H4 (cell line): ENCODE data around the gene PRDM2. TPM values are rescaled to one million over a fixed set of nuclear protein-coding genes. Genes with fewer than 3 reads are reported as not detected.
"Not testable (repeated sequence)": the region's sequence is repeated elsewhere in the genome, so short reads cannot be mapped to it uniquely, and the experiment has no call there.

Experiments
- DNase-seq: peaks from one replicate; pipeline ENCODE4 v3.0.0-alpha.2; 2015; ENCODE audit warnings: low spot score
- total RNA-seq: library from RNA; depleted of rRNA; stranded (reverse); fragments of >200 nt; shearing (Covaris generic); gene quantifications from 2 replicates; pipeline ENCODE4 v1.2.3, GENCODE V29; 2014; rRNA removed

The PRDM2 gene, protein sequence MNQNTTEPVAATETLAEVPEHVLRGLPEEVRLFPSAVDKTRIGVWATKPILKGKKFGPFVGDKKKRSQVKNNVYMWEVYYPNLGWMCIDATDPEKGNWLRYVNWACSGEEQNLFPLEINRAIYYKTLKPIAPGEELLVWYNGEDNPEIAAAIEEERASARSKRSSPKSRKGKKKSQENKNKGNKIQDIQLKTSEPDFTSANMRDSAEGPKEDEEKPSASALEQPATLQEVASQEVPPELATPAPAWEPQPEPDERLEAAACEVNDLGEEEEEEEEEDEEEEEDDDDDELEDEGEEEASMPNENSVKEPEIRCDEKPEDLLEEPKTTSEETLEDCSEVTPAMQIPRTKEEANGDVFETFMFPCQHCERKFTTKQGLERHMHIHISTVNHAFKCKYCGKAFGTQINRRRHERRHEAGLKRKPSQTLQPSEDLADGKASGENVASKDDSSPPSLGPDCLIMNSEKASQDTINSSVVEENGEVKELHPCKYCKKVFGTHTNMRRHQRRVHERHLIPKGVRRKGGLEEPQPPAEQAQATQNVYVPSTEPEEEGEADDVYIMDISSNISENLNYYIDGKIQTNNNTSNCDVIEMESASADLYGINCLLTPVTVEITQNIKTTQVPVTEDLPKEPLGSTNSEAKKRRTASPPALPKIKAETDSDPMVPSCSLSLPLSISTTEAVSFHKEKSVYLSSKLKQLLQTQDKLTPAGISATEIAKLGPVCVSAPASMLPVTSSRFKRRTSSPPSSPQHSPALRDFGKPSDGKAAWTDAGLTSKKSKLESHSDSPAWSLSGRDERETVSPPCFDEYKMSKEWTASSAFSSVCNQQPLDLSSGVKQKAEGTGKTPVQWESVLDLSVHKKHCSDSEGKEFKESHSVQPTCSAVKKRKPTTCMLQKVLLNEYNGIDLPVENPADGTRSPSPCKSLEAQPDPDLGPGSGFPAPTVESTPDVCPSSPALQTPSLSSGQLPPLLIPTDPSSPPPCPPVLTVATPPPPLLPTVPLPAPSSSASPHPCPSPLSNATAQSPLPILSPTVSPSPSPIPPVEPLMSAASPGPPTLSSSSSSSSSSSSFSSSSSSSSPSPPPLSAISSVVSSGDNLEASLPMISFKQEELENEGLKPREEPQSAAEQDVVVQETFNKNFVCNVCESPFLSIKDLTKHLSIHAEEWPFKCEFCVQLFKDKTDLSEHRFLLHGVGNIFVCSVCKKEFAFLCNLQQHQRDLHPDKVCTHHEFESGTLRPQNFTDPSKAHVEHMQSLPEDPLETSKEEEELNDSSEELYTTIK (N-terminal part only)
- 3.4 and 5.1 TPM in 2 replicates for total RNA-seq

DNA sequence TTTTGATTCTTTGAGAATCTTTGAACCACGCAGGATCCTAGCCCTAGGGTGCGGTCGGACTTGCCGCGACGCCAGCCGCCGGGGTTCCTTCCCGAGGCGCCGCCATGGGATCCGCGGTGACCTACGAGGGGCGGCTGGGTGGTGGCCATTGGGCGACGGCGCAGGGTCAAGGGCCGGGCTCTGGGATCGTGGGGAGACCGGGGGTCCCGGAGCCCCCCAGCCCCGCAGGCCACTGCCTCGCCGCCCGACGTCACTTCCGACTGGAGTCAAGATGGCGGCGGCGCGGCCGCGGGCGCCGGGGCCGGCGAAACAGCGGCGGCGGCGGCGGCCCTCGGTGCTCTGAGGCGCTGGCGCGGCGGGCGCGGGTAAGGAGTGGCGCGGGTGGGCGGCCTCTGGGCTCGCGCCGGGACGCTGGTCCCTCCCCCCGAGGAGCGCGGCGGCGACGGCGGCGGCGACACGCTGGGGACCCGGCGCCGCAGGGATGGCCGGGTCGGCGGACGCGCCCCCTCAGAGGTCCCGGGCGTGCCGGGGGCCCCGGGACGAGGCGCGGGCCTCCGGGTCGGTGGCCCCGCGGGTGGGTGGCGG lies at the start of gene PRDM2:
TSS of gene PRDM2 (plus strand) at position 253 of the 585 bp plus-strand sequence. CDS start 15,418 bp downstream, outside the sequence.
- DNase-seq = no peak

DNA sequence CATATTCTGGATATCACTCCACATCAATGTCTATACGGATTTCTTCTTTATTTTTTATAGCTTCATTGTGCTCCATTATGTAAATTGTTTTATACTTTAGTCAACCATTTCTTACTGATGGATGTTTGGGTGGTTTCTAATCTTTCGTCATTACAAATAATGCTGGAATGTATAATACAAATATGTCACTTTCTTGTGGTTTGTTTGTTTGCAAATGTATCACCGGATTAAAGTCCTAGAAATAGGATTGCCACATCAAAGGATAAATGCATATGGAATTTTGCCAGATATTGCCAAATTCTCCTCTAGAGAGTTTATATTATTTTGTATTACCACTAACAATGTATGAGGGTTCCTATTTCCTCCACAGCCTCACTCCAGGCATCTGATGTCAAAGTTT lies 48.7 kb upstream of the PRDM2 start:
- DNase-seq = peak; percentile 42

DNA sequence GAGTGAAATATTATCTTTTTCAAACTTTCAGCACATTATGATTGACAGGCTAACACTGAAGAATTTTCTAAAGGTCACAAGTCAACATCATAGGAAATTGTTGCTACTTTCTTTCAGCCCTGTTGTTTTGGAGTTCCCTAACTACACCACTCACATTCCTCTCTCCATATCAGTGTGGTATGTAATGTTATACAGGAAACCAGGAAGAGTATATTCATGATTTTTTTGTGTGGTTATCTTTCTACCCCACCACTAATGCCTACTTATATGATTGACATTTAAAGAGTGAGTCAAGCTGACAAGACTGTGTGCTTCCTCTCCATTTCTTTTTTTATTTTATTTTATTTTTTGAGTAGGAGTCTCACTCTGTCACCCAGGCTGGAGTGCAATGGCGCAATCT lies 47.8 kb upstream of the PRDM2 start:
- DNase-seq = no peak

DNA sequence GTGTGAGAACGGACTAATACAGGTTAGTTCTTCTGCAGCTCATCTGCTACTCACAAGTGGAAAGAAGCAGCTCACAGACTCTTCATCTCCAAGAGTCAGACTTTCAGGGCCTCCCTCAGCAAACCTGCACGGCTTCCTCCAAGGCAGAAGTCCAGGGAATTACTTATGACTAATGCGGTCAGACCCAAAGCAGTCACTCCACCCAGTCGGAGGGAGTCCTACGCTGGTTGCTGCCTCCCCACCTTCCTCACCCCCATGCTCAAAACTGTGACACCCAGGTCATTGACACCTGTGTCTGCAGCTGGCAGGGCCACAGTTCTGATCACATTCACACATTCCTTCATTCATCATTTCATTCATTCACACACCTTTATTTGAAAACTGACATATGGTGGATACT lies 38.4 kb upstream of the PRDM2 start:
- DNase-seq = peak; percentile 80

DNA sequence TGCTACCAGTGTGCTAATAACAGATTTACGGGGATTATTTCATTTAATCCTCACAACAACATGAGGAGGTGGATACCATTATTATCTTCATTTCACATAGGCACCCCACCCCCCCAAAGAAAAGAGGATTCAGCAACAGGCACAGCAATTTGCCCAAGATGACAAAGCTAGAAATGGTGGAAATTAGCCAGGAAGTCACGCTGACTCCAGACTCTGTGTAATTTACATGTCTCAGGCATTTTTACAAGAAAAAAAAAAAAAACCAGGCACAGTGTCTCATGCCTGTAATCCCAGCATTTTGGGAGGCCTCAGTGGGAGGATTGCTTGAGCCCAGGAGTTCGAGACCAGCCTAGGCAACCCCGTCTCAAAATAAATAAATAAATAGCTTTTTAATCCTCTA lies 37.5 kb upstream of the PRDM2 start:
- DNase-seq = peak; percentile 72

DNA sequence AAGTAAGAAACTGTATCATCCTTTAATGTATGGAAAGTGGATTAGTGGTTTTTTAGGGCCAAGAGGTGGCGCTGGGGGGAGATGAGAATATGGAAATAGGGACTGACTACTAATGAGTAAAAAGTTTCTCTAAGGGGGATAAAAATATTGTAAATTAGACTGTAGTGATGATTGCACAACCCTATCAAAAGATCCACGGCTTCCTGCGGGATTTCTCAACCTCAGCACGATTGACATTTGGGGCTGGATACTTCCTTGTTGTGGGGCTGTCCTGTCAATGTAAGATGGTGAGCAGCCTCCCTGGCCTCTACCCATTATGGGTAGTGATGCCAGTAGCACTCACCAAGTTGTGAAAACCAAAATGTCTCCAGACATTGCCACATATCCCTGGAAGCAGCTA lies 36.0 kb upstream of the PRDM2 start:
- DNase-seq = no peak

DNA sequence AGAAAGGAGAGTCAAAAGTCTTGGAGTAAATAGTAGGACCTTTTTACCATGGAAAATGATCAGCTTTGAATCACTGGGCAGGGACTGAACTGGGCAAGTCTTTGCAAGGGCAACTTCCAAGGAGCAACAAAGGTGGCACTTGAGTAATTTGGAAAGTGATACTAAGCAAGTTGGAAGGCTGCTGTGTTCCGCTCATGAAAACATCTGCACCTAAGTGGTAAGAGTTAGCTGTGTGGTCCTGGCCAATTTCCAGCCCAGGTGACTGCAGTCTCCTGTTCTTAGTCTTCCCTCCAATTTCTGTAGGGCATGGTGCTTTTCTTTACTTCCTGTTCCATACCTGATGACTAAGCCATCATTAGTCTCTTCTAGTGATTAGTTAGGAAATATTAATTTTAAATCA lies 35.5 kb upstream of the PRDM2 start:
- no peak for DNase-seq

DNA sequence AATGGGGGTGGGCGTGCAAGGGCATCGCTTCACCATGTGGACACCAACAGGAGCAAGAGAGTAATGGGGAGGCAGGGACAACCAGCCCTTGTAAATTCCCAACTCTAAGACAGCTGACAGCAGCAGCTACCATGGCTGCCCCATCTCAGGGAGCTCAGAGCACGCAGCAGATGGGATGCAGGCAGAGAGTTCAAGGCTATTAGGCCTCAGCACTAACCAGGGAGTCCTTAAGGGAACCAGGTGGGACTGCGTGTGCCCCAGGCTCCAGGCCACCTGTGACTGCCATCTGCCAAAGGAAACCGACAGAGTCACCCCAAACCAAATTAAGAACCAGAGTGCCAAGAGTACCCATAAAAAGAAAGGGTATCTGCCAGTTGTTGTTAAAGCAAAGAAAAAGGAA lies 33.7 kb upstream of the PRDM2 start:
- no peak for DNase-seq

DNA sequence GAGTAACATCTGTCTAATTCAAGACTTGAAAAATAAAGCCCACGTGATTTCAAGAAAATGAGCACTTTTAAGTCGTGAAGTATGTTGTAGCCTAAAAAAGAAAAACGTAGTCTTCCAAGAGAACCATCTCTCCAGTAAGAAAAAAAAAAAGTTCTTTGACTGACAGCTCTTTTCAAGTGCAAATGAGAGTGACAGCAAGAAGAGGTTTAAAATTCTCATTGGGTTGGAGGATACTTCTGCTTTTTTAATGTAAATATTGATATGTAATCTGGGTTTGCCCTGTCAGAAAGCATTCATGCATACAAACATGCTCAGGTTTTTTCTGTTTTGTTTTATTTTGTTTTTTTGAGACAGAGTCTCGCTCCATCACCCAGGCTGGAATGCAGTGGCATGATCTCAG lies 32.3 kb upstream of the PRDM2 start:
- no peak for DNase-seq

DNA sequence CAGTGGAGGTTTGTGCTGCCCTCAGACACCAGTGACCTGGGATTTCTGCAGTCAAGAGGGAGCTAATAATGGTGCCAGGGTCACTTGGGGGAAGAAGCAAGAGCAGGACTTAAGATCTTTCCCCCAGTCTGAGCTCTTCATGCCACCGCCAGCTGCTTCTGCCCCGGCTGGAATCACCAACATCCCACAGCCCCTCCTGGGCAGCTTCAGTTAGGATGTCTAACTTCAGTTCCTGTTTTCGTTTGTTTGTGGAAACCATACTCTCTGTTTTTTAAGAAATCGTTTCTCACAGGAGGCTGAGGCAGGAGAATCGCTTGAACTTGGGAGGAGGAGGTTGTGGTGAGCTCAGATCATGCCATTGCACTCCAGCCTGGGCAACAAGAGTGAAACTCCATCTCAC lies 25.6 kb upstream of the PRDM2 start:
- DNase-seq = no peak

DNA sequence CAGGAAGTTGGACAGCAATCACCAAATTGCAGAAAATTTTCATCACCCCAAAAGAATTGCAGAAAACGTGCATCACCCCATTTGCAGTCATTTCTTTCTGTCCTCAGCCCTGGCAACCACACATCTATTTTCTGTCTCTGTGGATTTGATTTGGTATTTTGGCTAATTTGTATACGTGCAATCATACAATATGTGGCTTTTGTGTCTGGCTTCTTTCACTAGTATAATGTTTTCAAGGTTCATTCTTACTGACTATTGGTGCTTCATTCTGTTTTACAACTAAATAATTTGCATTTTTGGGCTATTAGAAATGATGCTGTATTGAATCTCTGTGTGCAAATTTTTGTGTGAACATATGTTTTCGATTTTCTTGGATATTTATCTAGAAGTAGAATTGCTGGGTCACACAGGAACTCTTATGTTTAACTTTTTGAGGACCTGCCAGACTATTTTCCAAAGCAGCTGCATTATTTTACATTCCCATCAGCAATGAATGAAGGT lies 24.8 kb upstream of the PRDM2 start:
- DNase-seq = no peak

DNA sequence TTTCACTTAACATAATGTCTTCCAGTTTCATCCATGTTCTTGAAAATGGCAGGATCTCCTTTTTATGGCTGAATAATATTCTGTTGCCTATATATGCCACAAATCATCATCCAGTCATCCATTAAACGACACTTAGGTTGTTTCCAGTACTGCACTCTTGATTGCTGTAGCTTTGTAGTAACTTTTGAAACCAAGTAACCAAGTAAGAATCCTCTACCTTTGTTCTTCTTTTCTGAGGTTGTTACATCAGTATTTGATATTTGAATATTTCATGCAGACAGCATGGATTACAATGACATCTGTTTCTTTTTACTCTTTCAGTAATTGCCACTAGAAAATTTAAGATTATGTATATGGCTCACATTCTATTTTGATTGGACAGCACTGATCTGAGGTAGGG lies 22.1 kb upstream of the PRDM2 start:
- DNase-seq = no peak

DNA sequence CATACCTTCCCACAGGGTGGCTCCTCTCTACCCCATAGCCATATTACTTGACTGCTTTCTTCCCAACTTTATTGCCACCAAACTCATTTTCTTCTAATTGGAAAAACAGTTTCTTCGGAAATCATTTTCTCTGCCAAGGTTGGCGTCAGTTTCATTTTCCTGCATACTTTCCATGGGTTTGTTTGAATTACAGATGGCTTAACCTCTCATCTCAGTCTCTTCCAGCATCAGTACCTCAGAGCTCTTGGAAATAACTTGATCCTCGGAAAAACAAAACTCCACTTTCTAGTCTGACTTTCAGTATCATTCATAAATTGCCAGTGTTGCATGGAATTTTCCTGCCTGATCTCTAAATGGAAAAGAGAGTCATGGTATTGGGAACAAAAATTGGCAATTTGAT lies 20.3 kb upstream of the PRDM2 start:
- DNase-seq = no peak

DNA sequence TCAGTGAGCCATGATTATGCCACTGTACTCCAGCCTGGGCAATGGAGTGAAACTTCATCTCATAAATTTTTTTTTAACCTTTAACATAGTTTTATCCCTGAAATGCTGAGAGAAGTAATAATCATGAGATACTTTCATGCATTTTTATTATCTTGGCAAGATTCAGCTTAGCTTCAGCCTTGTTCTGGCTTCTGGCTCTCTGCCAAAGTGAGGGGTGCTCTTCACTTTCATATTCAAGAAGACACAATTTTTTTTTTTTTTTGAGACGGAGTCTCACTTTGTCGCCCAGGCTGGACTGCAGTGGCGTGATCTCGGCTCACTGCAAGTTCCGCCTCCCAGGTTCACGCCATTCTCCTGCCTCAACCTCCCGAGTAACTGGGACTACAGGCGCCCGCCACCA lies 19.4 kb upstream of the PRDM2 start:
- DNase-seq = not testable (repeated sequence)

DNA sequence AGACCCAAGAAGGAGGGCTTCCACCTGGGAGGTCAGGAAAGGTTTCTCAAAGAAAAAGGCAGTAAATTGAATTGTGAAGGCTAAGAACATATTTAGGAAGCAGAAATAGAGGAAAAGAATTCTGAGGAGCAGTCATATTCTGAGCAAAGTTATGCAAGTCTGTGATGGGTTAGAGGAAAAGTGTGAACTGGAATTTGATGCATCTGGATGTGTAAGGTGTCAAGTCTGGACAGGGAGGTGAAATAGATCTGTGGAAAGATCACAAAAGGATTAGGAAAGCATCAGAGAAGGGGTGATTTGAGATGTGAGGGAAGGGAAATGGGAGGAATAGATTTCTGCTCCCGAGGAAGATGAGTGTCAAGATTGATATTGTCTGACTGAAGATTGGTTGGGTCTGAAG lies 18.1 kb upstream of the PRDM2 start:
- no peak for DNase-seq

DNA sequence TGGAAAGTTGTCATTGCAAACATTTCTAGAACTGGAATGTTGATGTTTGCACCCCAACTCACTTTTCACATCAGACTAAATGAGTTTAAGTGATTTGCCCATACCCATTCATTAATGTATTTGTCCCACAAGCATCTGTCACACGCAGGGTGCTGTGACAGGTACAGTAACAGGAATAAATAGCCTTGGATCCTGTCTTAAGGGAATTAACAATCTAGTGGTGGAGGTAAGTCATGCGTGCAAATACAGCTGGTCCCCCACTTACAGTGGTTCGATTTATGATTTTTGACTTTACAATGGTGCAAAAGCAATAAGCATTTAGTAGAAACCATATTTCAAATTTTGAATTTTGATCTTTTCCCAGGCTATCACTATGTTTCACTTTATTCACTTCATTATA lies 17.5 kb upstream of the PRDM2 start:
- no peak for DNase-seq

DNA sequence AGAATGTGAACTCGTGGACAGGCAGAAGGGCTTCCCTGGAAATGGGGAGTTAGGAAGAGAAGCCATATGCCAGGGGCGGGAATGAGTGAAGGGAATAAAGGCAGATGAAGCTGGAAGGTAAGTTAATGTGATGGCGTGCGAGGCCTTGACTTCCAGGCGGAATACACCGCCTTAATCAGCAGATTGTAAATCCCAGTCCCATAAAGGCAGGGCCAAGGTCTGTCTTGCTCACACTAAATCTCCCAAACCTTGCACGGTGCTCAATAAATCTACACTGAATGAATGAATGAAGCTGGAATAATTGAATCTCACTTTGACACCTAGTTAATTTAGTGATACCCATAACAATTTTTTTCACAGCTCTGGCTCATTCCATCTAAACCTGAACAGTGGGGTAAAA lies 16.8 kb upstream of the PRDM2 start:
- no peak for DNase-seq

DNA sequence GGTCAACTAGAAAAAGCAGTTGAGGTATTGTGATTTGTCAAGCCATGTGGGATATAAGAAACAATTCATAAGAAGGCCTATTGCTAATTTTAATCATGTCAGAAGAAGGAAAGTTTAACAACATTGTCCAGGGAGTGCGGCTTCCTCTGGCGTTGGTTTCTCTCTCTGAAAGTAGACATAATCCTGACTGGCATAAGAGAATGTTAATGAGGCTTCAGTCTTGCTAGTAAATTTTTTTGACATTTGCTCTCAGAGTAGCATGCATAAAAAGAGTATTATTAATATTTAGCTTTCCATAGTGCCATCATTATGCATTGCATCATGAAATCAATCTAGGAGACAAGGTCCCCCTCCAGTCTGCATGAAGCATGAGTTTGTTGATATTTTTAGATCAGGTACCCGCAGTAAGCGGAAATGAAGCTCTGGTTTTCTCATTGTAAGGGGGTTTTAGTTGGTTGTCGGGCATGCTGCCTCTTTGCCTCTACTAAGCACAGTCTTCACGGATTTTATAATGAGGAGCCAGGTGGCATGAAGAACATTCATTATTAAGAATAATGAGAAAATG lies 12.8 kb upstream of the PRDM2 start:
- DNase-seq = no peak

DNA sequence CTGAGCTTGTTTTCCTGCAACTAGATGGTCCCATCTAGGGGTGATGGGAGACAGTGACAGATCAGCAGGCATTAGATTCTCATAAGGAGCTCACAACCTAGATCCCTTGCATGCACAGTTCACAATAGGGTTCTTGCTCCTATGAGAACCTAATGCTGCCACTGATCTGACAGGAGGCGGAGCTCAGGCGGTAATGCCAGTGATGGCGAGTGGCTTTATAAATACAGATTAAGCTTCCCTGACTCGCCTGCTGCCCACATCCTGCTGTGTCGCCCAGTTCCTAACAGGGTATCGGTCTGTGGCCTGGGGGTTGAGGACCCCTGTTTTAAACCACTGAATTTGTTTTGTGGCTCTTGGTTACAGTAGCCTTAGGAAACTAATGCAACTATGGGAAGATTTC lies 6.9 kb upstream of the PRDM2 start:
- DNase-seq = not testable (repeated sequence)

DNA sequence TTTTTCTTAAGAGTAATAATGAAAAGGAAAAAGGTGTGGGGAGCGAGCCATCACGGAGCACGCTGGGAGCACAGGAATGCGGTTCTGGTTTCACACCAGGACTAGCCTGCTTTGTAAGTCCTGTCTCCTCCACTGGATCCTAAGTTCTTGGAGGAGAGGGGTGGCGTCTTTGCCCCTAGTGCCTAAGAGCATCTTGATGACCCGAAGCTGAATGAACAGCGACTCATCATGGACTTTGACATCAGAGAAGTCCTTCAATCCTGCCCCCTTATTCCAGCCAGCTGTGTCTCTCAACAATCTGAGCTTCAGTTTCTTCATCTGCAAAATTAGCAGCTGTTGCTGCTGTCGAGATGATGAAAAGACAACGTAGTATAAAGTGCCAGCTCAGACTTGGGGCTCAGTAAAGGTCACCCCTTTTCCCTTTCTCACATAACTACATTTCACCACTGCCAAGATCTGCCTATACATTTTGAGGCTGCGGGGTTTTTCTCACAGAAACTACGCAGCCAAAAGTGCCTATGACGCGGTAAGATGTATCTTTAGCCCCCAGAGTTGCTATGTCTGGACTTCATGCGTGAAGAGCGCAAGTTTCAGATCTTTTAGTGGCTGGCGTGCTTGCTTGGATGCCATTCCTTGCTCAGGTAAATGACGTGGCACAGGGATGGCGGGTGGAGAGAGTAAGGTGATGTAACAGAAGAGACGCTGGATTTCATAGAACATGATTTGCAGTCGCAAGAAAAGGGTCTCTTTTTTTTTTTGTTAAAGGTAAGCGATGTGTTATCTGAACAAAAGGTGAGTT lies 4.9 kb upstream of the PRDM2 start:
- DNase-seq = no peak
